Activated gamma-delta T cell treated with Interleukin-2 at 50 U/mL for 16 hours (primary cell): Measurements from ENCODE around the gene FOXK1.

Experiments
- DNase-seq: peaks from one replicate; pipeline ENCODE4 v3.0.0-alpha.2; 2020

Gene FOXK1

GRCh38 chr7:4768597-4769569 lies 86.8 kb downstream of the FOXK1 start:
- no peak for DNase-seq

- no peak for DNase-seq
These were observed 87.7 kb downstream of the FOXK1 start for GRCh38 chr7:4769761-4770160.

GRCh38 chr7:4770886-4771285 lies 88.8 kb downstream of the FOXK1 start:
- no peak for DNase-seq

- no peak for DNase-seq
These were observed 89.6 kb downstream of the FOXK1 start for GRCh38 chr7:4771737-4772136.

GRCh38 chr7:4772306-4772705 lies 90.2 kb downstream of the FOXK1 start:
- no peak for DNase-seq

GRCh38 chr7:4774007-4774406 lies 91.9 kb downstream of the FOXK1 start:
- no peak for DNase-seq

GRCh38 chr7:4774658-4775249 lies 92.7 kb downstream of the FOXK1 start:
- DNase-seq: no peak

GRCh38 chr7:4775250-4775847 lies 93.3 kb downstream of the FOXK1 start, which contains the start of gene AP5Z1:
Gene AP5Z1, plus strand, starts transcription at chr7:4775623. Its CDS starts 93 bp downstream, at chr7:4775716.
- peak; percentile 94 for DNase-seq

GRCh38 chr7:4775848-4776623 lies 93.9 kb downstream of the FOXK1 start:
- DNase-seq: peak; percentile 52

GRCh38 chr7:4779118-4779517 lies 97.0 kb downstream of the FOXK1 start:
- DNase-seq: no peak

- no peak for DNase-seq
These were observed 99.4 kb downstream of the FOXK1 start for GRCh38 chr7:4781366-4782069.

- DNase-seq: no peak
These were observed 100.5 kb downstream of the FOXK1 start for GRCh38 chr7:4782333-4783291.

- no peak for DNase-seq
These were observed 101.2 kb downstream of the FOXK1 start for GRCh38 chr7:4783292-4783652.

GRCh38 chr7:4783762-4784351 lies 101.8 kb downstream of the FOXK1 start:
- DNase-seq: no peak

GRCh38 chr7:4784799-4785198 lies 102.7 kb downstream of the FOXK1 start:
- DNase-seq: no peak

GRCh38 chr7:4785371-4785770 lies 103.3 kb downstream of the FOXK1 start:
- no peak for DNase-seq

- no peak for DNase-seq
These were observed 103.9 kb downstream of the FOXK1 start for GRCh38 chr7:4786015-4786414.

GRCh38 chr7:4787541-4787940 lies 105.4 kb downstream of the FOXK1 start:
- no peak for DNase-seq

GRCh38 chr7:4787947-4788626 lies 106.0 kb downstream of the FOXK1 start:
- DNase-seq: no peak

- no peak for DNase-seq
These were observed 106.6 kb downstream of the FOXK1 start for GRCh38 chr7:4788627-4789189.
